Lower leg skin (tissue), 3 donors: ENCODE data around the gene SRRM2.

ENCODE experiments used
- POLR2A ChIP-seq, 2 donors: fragments of 450-650 bp; IDR thresholded peaks; one replicate each; pipeline ENCODE4 v1.6.1; 2016 to 2017; ENCODE audit warnings: antibody characterized with exemption in 2 of 2, mild to moderate bottlenecking in 1 of 2, moderate library complexity in 1 of 2
- TF ChIP-seq, protein P1 (sequence below), 3 donors: fragments of 450-650 bp; IDR thresholded peaks; one replicate each; pipeline ENCODE4 v1.5.1; 2016; ENCODE audit warnings: antibody characterized with exemption in 3 of 3, mild to moderate bottlenecking in 3 of 3, moderate library complexity in 2 of 3

DNA sequence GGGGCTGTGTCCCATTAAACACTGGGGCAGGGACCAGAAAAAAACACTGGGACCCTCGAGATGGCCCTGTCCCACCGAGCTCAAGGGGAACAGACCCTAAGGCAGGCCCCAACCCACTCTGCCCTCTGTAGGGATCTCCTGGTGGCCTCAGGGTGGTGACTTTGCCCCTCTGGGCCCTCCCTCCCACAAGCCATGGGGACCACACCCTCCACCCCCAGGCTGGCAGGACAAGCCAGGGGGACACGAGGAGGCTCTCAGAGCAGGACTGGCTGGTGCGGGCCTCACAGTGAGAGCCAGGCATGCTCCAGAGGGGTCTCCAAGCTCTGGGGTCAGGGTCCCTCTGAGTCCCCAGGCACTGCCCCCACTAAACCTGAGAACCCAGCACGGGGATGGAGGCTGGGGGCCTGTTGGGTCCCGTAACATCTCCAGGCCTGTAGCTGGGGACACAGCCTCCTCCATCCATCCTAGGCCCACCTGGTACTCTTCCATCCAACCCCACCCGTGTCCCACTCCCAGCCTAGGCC is 14.5 kb upstream of the SRRM2 start:
- TF ChIP-seq, protein P1, sequence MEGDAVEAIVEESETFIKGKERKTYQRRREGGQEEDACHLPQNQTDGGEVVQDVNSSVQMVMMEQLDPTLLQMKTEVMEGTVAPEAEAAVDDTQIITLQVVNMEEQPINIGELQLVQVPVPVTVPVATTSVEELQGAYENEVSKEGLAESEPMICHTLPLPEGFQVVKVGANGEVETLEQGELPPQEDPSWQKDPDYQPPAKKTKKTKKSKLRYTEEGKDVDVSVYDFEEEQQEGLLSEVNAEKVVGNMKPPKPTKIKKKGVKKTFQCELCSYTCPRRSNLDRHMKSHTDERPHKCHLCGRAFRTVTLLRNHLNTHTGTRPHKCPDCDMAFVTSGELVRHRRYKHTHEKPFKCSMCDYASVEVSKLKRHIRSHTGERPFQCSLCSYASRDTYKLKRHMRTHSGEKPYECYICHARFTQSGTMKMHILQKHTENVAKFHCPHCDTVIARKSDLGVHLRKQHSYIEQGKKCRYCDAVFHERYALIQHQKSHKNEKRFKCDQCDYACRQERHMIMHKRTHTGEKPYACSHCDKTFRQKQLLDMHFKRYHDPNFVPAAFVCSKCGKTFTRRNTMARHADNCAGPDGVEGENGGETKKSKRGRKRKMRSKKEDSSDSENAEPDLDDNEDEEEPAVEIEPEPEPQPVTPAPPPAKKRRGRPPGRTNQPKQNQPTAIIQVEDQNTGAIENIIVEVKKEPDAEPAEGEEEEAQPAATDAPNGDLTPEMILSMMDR (IDR thresholded peaks at IDR 0.05) = no peak
- no peak for TF ChIP-seq POLR2A (IDR thresholded peaks at IDR 0.05)
